Fibroblast of pulmonary artery (primary cell): ENCODE results near the gene RABGAP1L.

Experiments
- DNase-seq: peaks from one replicate; pipeline ENCODE4 v3.0.0-alpha.2; 2010; ENCODE audit warnings: low read depth
- H3K4me3 ChIP-seq: replicated peaks from 2 replicates; pipeline ENCODE4 v1.5.1; 2011; ENCODE audit warnings: low read depth, mild to moderate bottlenecking, control low read depth, low read length, moderate library complexity
- TF ChIP-seq, protein P1 (sequence below): IDR thresholded peaks from 2 replicates; pipeline ENCODE4 v1.5.1; 2011; ENCODE audit warnings: mild to moderate bottlenecking, control low read depth, low read length, inconsistent platforms; ENCODE audit errors: missing control alignments

RABGAP1L gene

GRCh38 chr1:174984952-174985351, 825.6 kb downstream of the RABGAP1L start:
- no peak overlapping the region for H3K4me3 ChIP-seq
- no peak for DNase-seq
- TF ChIP-seq, protein P1, sequence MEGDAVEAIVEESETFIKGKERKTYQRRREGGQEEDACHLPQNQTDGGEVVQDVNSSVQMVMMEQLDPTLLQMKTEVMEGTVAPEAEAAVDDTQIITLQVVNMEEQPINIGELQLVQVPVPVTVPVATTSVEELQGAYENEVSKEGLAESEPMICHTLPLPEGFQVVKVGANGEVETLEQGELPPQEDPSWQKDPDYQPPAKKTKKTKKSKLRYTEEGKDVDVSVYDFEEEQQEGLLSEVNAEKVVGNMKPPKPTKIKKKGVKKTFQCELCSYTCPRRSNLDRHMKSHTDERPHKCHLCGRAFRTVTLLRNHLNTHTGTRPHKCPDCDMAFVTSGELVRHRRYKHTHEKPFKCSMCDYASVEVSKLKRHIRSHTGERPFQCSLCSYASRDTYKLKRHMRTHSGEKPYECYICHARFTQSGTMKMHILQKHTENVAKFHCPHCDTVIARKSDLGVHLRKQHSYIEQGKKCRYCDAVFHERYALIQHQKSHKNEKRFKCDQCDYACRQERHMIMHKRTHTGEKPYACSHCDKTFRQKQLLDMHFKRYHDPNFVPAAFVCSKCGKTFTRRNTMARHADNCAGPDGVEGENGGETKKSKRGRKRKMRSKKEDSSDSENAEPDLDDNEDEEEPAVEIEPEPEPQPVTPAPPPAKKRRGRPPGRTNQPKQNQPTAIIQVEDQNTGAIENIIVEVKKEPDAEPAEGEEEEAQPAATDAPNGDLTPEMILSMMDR = no peak

GRCh38 chr1:174988539-174988938, 829.2 kb downstream of the RABGAP1L start:
- H3K4me3 ChIP-seq = no peak overlapping the region
- TF ChIP-seq, protein P1 = no peak
- DNase-seq = no peak

- DNase-seq = no peak
- TF ChIP-seq, protein P1 = no peak
- H3K4me3 ChIP-seq = no peak overlapping the region
These were observed 829.7 kb downstream of the RABGAP1L start for GRCh38 chr1:174988986-174989385.

DNA sequence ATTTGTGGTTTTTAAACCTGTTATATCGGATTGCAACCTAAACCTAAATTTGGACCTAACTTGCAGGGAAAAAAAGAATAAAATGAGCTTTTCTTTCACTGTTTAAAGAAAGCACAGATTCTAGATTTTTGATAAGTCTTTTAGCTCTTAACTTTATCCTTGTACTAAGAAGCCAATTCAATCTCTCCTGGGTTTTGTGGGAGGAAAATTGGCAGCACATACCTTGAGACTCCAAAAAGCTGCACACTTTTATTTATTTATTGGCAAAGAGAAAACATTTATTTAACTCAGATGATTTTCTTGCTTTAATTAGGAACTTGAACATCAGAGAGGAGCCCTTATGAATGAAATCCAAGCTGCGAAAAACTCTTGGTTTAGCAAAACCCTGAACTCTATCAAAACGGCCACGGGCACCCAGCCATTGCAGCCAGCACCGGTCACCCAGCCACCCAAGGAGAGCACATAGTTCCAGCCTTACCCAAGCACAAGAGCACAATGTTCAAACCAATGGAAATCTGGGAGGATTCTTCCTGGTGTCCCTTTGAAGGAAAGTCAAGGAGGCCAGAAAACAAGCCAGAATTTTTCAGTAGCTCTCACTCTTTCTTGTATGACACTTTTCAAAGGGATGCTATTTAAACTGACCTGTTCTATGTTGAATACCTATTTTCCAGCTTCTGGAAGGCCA, 830.4 kb downstream of the RABGAP1L start:
- no peak overlapping the region for H3K4me3 ChIP-seq
- no peak for DNase-seq
- TF ChIP-seq, protein P1 = no peak

DNA sequence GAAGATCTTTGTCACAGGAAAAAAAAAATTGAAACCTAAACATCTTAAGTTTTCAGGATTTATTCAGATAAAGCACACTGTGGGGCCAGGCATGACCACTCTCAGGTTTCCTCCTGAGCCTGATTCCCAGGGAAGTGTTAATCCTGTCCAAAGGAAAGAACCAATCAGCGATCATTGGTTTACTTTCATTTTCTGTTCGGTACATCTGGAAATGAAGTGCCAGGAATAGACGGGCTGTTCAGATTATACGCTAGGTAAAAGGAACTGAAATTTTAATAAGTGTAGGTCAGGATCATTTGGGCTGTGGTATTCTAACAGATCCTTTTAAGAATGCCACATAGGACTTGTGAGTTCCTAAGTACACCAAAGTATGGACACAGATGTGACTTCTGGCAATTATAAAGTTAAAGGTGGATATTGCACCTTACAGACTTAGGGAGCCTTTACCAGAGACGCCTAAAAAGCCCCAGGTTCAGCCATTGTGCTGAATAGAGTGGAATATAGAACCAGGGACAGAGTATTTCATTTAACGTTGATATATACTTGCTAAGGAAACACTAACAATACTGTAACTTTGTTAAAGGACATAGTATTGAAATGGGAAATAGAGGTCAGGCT, 831.2 kb downstream of the RABGAP1L start:
- DNase-seq = peak; percentile 27
- TF ChIP-seq, protein P1 = no peak
- H3K4me3 ChIP-seq = peak overlapping the region; percentile 33

GRCh38 chr1:174991473-174991872, 832.2 kb downstream of the RABGAP1L start:
- TF ChIP-seq, protein P1 = no peak
- no peak for DNase-seq
- H3K4me3 ChIP-seq = no peak overlapping the region

DNA sequence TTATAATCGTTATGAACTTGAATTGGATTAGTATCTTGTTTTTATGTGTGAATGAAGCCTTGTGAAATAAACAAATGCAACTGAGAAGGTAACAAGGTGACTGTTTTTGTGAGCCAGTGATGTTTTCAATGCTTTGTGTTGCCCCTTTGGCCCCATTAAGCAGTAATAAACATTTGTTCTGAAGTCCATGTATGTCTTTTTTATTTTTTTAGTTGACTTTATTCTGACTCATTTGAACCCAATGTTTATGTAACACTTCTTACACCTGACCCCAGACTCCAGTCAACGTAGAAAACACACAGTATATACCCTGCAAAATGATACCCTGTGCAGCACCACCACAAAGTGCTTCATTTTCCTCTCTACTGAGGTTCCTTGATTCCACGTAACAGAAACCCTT, 835.8 kb downstream of the RABGAP1L start:
- no peak overlapping the region for H3K4me3 ChIP-seq
- no peak for DNase-seq
- TF ChIP-seq, protein P1 = no peak
